ENCODE results near the gene MRPL48. TPM values are rescaled to one million over a fixed set of nuclear protein-coding genes. Genes with fewer than 3 reads are reported as not detected.
"Not testable (repeated sequence)": the region's sequence is repeated elsewhere in the genome, so short reads cannot be mapped to it uniquely, and the experiment has no call there.

MRPL48 gene
- total and polyA plus RNA-seq, 7 experiments from 2014 or later, result 20.3 to 88.7 (median 27.9) TPM

GRCh38 chr11:73783483-73784020 is 4.1 kb upstream of the MRPL48 start:
- no peak overlapping the region for H3K4me3 ChIP-seq (ENCODE audit: low read length)
- H3K36me3 ChIP-seq (ENCODE audit: control insufficient read depth in 2 of 3, insufficient read depth in 3 of 3, low read length in 3 of 3), result peaks cover 0 to 5% (median 0%) of the 10 kb centered on the region in 3 experiments
- Mint-ChIP-seq H3K4me3 (no peak overlapping the region), H3K9me3 (peaks cover 0 to 2% (median 0%) of the 10 kb centered on the region in 11 donors), H3K4me1 (peaks cover 5 to 28% (median 19%) of the 10 kb centered on the region in 7 donors), H3K36me3 (peaks cover 0 to 5% (median 0%) of the 10 kb centered on the region in 5 donors), H3K27me3 (peaks cover 0 to 6% (median 0%) of the 10 kb centered on the region in 5 donors), H3K27ac (no peak overlapping the region)
- no peak for DNase-seq
- POLR2A ChIA-PET, result interaction anchor here (1.1 kb wide), 1 partner anchor 10 kb away, joined by 3 read pairs; no protein-coding TSS in a partner anchor
- ATAC-seq, result no peak
- no peaks in the 10 kb centered on the region for H3K9me3 ChIP-seq (ENCODE audit: control insufficient read depth in 2 of 3, low read length in 3 of 3)
- H3K27me3 ChIP-seq (ENCODE audit: control insufficient read depth in 2 of 2, insufficient read depth in 2 of 2, low read length in 2 of 2), result no peaks in the 10 kb centered on the region
- H3K4me1 ChIP-seq (ENCODE audit: control insufficient read depth in 2 of 2, insufficient read depth in 2 of 2, low read length in 2 of 2), result peaks cover 8% of the 10 kb centered on the region in 2 donors
- intact Hi-C loops (cut with micrococcal nuclease), result no loop called here
- no peak overlapping the region for H3K27ac ChIP-seq (ENCODE audit: low read depth, low read length)
- CTCF ChIA-PET, result interaction anchor here (0.6 kb wide), 1 partner anchor 602 kb away, joined by 3 read pairs; no protein-coding TSS in a partner anchor

GRCh38 chr11:73784080-73784634 is 3.5 kb upstream of the MRPL48 start:
- CTCF ChIA-PET, result no interaction called here

GRCh38 chr11:73784734-73785133 is 2.9 kb upstream of the MRPL48 start:
- Mint-ChIP-seq H3K4me1 (peaks cover 3 to 27% (median 23%) of the 10 kb centered on the region in 7 donors), H3K4me3 (no peak overlapping the region), H3K36me3 (peaks cover 0 to 5% (median 0%) of the 10 kb centered on the region in 5 donors), H3K27ac (peak overlapping the region in 1 of 9 donors; percentile 38), H3K27me3 (peaks cover 0 to 6% (median 0%) of the 10 kb centered on the region in 5 donors), H3K9me3 (peaks cover 0 to 2% (median 0%) of the 10 kb centered on the region in 11 donors)
- no peaks in the 10 kb centered on the region for H3K27me3 ChIP-seq (ENCODE audit: control insufficient read depth in 2 of 2, insufficient read depth in 2 of 2, low read length in 2 of 2)
- H3K36me3 ChIP-seq (ENCODE audit: control insufficient read depth in 2 of 3, insufficient read depth in 3 of 3, low read length in 3 of 3), result peaks cover 0 to 5% (median 0%) of the 10 kb centered on the region in 3 experiments
- no peak overlapping the region for H3K4me3 ChIP-seq (ENCODE audit: low read length)
- H3K9me3 ChIP-seq (ENCODE audit: control insufficient read depth in 2 of 3, low read length in 3 of 3), result no peaks in the 10 kb centered on the region
- H3K4me1 ChIP-seq (ENCODE audit: control insufficient read depth in 2 of 2, insufficient read depth in 2 of 2, low read length in 2 of 2), result peaks cover 10 to 13% of the 10 kb centered on the region in 2 donors
- ATAC-seq, result no peak
- intact Hi-C loops (cut with micrococcal nuclease), result loop anchor here in 1 of 2 donors (5.0 kb wide), 1 partner anchor 808 kb away; the partner anchor contains the start of gene POLD3
- CTCF ChIA-PET, result no interaction called here
- no peak for DNase-seq
- no peak overlapping the region for H3K27ac ChIP-seq (ENCODE audit: low read depth, low read length)
- POLR2A ChIA-PET, result interaction anchor here (1.1 kb wide), 1 partner anchor 9 kb away, joined by 3 read pairs; no protein-coding TSS in a partner anchor

More at GRCh38 chr11:73784080-73784634, 3.5 kb upstream of the MRPL48 start:
- Histone ChIP-seq H3K27me3 (ENCODE audit: control insufficient read depth in 2 of 2, insufficient read depth in 2 of 2, low read length in 2 of 2) (no peaks in the 10 kb centered on the region), H3K27ac (ENCODE audit: low read depth, low read length) (no peak overlapping the region), H3K4me1 (ENCODE audit: control insufficient read depth in 2 of 2, insufficient read depth in 2 of 2, low read length in 2 of 2) (peaks cover 8 to 13% of the 10 kb centered on the region in 2 donors), H3K4me3 (ENCODE audit: low read length) (no peak overlapping the region), H3K9me3 (ENCODE audit: control insufficient read depth in 2 of 3, low read length in 3 of 3) (no peaks in the 10 kb centered on the region), H3K36me3 (ENCODE audit: control insufficient read depth in 2 of 3, insufficient read depth in 3 of 3, low read length in 3 of 3) (peaks cover 0 to 5% (median 0%) of the 10 kb centered on the region in 3 experiments)
- intact Hi-C loops (cut with micrococcal nuclease), result no loop called here
- H3K9me3 Mint-ChIP-seq, result peaks cover 0 to 2% (median 0%) of the 10 kb centered on the region in 11 donors
- peaks cover 0 to 6% (median 0%) of the 10 kb centered on the region in 5 donors for H3K27me3 Mint-ChIP-seq
- POLR2A ChIA-PET, result interaction anchor here (1.1 kb wide), 1 partner anchor 9 kb away, joined by 3 read pairs; no protein-coding TSS in a partner anchor
- no peak overlapping the region for H3K4me3 Mint-ChIP-seq
- peaks cover 3 to 26% (median 19%) of the 10 kb centered on the region in 7 donors for H3K4me1 Mint-ChIP-seq
- DNase-seq (no peak), ATAC-seq (no peak)
- no peak overlapping the region for H3K27ac Mint-ChIP-seq
- peaks cover 0 to 5% (median 0%) of the 10 kb centered on the region in 5 donors for H3K36me3 Mint-ChIP-seq

GRCh38 chr11:73785467-73785866 is 2.2 kb upstream of the MRPL48 start:
- CTCF ChIA-PET, result interaction anchor here (0.6 kb wide), 1 partner anchor 9 kb away, joined by 4 read pairs; no protein-coding TSS in a partner anchor
- not testable (repeated sequence) for DNase-seq; ATAC-seq; H3K9me3 ChIP-seq (ENCODE audit: control insufficient read depth in 2 of 3, low read length in 3 of 3); H3K27me3 Mint-ChIP-seq; H3K9me3 Mint-ChIP-seq; H3K36me3 Mint-ChIP-seq; H3K36me3 ChIP-seq (ENCODE audit: control insufficient read depth in 2 of 3, insufficient read depth in 3 of 3, low read length in 3 of 3); H3K4me3 ChIP-seq (ENCODE audit: low read length); H3K27ac ChIP-seq (ENCODE audit: low read depth, low read length); H3K27me3 ChIP-seq (ENCODE audit: control insufficient read depth in 2 of 2, insufficient read depth in 2 of 2, low read length in 2 of 2)
- POLR2A ChIA-PET, result interaction anchor here (0.7 kb wide), 1 partner anchor 312 kb away, joined by 3 read pairs; no protein-coding TSS in a partner anchor
- peaks cover 10 to 13% of the 10 kb centered on the region in 2 donors for H3K4me1 ChIP-seq (ENCODE audit: control insufficient read depth in 2 of 2, insufficient read depth in 2 of 2, low read length in 2 of 2)
- H3K4me3 Mint-ChIP-seq, result peak overlapping the region in 4 of 10 donors; percentile 4 to 23 (median 18)
- intact Hi-C loops (cut with micrococcal nuclease), result loop anchor here in 1 of 2 donors (5.0 kb wide), 1 partner anchor 807 kb away; the partner anchor contains the start of gene POLD3
- peaks cover 3 to 29% (median 23%) of the 10 kb centered on the region in 7 donors for H3K4me1 Mint-ChIP-seq
- H3K27ac Mint-ChIP-seq, result peak overlapping the region in 3 of 9 donors; percentile 38 to 73 (median 65)

- peak overlapping the region; percentile 92 to 100 (median 98) for H3K4me3 Mint-ChIP-seq
- H3K4me1 Mint-ChIP-seq, result peaks cover 7 to 39% (median 28%) of the 10 kb centered on the region in 7 donors
- H3K9me3 Mint-ChIP-seq, result peaks cover 0 to 2% (median 0%) of the 10 kb centered on the region in 11 donors
- peaks cover 0 to 5% (median 0%) of the 10 kb centered on the region in 5 donors for H3K36me3 Mint-ChIP-seq
- peaks cover 0 to 5% (median 0%) of the 10 kb centered on the region in 3 experiments for H3K36me3 ChIP-seq (ENCODE audit: control insufficient read depth in 2 of 3, insufficient read depth in 3 of 3, low read length in 3 of 3)
- peak overlapping the region; percentile 81 for H3K27ac ChIP-seq (ENCODE audit: low read depth, low read length)
- H3K27ac Mint-ChIP-seq, result peak overlapping the region; percentile 93 to 100 (median 99)
- intact Hi-C loops (cut with micrococcal nuclease), result loop anchor here (1.0 to 5.0 kb wide), 3 partner anchors 189 to 805 kb away; partner anchors contain the start of genes C2CD3 (in 1 of the 2), FAM168A (in 1 of the 2), POLD3 (in 1 of the 2) and PPME1 (in 1 of the 2)
- H3K4me1 ChIP-seq (ENCODE audit: control insufficient read depth in 2 of 2, insufficient read depth in 2 of 2, low read length in 2 of 2), result peaks cover 10 to 13% of the 10 kb centered on the region in 2 donors
- H3K27me3 ChIP-seq (ENCODE audit: control insufficient read depth in 2 of 2, insufficient read depth in 2 of 2, low read length in 2 of 2), result no peaks in the 10 kb centered on the region
- no peak for ATAC-seq
- DNase-seq, result no peak
- H3K4me3 ChIP-seq (ENCODE audit: low read length), result peak overlapping the region; percentile 94
- POLR2A ChIA-PET, result interaction anchor here (1.1 to 2.9 kb wide), 7 partner anchors 8 to 1062 kb away, joined by 3 to 27 read pairs (median 5); partner anchors contain the start of gene RAB6A
- CTCF ChIA-PET, result interaction anchor here (0.9 kb wide), 1 partner anchor 26 kb away, joined by 3 read pairs; the partner anchor contains the start of gene RAB6A
- H3K27me3 Mint-ChIP-seq, result no peaks in the 10 kb centered on the region
- H3K9me3 ChIP-seq (ENCODE audit: control insufficient read depth in 2 of 3, low read length in 3 of 3), result no peaks in the 10 kb centered on the region
These were observed 527 bp upstream of the MRPL48 start for GRCh38 chr11:73787051-73787642.

- Histone ChIP-seq H3K4me1 (ENCODE audit: control insufficient read depth in 2 of 2, insufficient read depth in 2 of 2, low read length in 2 of 2) (peaks cover 10 to 13% of the 10 kb centered on the region in 2 donors), H3K4me3 (ENCODE audit: low read length) (no peak overlapping the region), H3K36me3 (ENCODE audit: control insufficient read depth in 2 of 3, insufficient read depth in 3 of 3, low read length in 3 of 3) (peaks cover 0 to 5% (median 0%) of the 10 kb centered on the region in 3 experiments), H3K27ac (ENCODE audit: low read depth, low read length) (peak overlapping the region; percentile 81), H3K27me3 (ENCODE audit: control insufficient read depth in 2 of 2, insufficient read depth in 2 of 2, low read length in 2 of 2) (no peaks in the 10 kb centered on the region), H3K9me3 (ENCODE audit: control insufficient read depth in 2 of 3, low read length in 3 of 3) (no peaks in the 10 kb centered on the region)
- peaks cover 0 to 2% (median 0%) of the 10 kb centered on the region in 11 donors for H3K9me3 Mint-ChIP-seq
- H3K36me3 Mint-ChIP-seq, result peaks cover 0 to 5% (median 4%) of the 10 kb centered on the region in 5 donors
- peak overlapping the region; percentile 48 to 100 (median 94) for H3K4me3 Mint-ChIP-seq
- ChIA-PET CTCF (no interaction called here), POLR2A (interaction anchor here (1.1 kb wide), 1 partner anchor 10 kb away, joined by 5 read pairs; no protein-coding TSS in a partner anchor)
- peak overlapping the region in 8 of 9 donors; percentile 4 to 100 (median 58) for H3K27ac Mint-ChIP-seq
- no peaks in the 10 kb centered on the region for H3K27me3 Mint-ChIP-seq
- intact Hi-C loops (cut with micrococcal nuclease), result loop anchor here in 1 of 2 donors (5.0 kb wide), 1 partner anchor 803 kb away; the partner anchor contains the start of gene POLD3
- no peak for DNase-seq
- H3K4me1 Mint-ChIP-seq, result peaks cover 7 to 43% (median 35%) of the 10 kb centered on the region in 7 donors
- ATAC-seq, result no peak
These were observed 1.6 kb downstream of the MRPL48 start for GRCh38 chr11:73789279-73789670.

All from naive thymus-derived CD4-positive, alpha-beta T cell (primary cell).